ENCODE data around the gene FOXP3. TPM values are rescaled to one million over a fixed set of nuclear protein-coding genes. Genes with fewer than 3 reads are reported as not detected.

Gene FOXP3
- total RNA-seq, 1 donor from 2014 or later: not detected

DNA sequence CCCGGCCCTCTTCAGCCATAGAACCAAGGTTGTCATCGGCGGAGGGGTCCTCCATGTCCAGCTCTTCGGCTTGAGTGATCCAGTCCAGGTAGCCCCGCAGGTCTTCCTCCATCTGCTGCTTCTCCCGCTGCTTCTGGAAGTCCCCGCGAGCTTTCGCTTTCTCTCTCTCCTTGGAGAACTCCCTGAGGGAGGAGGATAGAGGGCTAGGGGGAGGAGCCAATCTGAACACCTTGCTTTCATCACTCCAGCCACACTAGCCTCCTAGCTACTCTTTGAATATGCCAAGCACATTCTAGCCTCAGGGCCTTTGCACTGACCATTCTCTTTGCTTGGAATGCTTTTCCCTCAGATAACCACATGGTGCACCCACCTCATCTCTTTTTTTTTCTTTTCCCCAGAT, 37.6 kb downstream of the FOXP3 start:
- H3K9me3 Mint-ChIP-seq: peaks cover 27% of the 10 kb centered on the region

DNA sequence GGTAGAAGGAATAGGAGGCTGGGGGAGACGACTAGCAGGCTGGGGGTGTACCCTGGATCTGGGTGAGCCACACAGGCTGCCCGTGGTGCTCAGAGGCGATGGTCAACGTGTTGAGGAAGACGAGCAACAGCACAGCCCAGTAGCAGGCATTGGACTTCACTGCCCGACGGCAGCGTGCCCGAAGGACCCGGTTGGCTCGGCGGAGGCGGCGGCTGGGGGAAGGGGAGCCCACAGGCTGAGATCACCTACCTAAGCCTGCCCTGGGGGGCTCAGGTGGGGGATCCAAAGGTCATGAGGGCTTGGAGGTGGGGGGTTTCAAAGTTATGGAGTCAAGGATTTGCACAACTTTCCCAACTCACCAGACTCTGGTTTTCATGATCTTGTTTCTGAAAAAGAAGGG, 38.7 kb downstream of the FOXP3 start:
- no peak for DNase-seq (ENCODE audit: low spot score)
- TF ChIP-seq, protein P1, sequence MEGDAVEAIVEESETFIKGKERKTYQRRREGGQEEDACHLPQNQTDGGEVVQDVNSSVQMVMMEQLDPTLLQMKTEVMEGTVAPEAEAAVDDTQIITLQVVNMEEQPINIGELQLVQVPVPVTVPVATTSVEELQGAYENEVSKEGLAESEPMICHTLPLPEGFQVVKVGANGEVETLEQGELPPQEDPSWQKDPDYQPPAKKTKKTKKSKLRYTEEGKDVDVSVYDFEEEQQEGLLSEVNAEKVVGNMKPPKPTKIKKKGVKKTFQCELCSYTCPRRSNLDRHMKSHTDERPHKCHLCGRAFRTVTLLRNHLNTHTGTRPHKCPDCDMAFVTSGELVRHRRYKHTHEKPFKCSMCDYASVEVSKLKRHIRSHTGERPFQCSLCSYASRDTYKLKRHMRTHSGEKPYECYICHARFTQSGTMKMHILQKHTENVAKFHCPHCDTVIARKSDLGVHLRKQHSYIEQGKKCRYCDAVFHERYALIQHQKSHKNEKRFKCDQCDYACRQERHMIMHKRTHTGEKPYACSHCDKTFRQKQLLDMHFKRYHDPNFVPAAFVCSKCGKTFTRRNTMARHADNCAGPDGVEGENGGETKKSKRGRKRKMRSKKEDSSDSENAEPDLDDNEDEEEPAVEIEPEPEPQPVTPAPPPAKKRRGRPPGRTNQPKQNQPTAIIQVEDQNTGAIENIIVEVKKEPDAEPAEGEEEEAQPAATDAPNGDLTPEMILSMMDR (IDR thresholded peaks at IDR 0.05): no peak
- TF ChIP-seq EZH2phosphoT487 (IDR thresholded peaks at IDR 0.05): no peak
- TF ChIP-seq EZH2 (IDR thresholded peaks at IDR 0.05): no peak
- Histone ChIP-seq H3K4me1 (no peaks in the 10 kb centered on the region), H4K20me1 (ENCODE audit: low read depth) (no peaks in the 10 kb centered on the region), H3K4me2 (no peak overlapping the region), H3K79me2 (ENCODE audit: low read depth) (no peaks in the 10 kb centered on the region), H3K9ac (no peak overlapping the region), H3K36me3 (no peaks in the 10 kb centered on the region), H2AFZ (replicated peaks) (no peak overlapping the region), H3K27ac (no peak overlapping the region), H3F3A (ENCODE audit: low read depth) (no peaks in the 10 kb centered on the region), H3K4me3 (no peak overlapping the region), H3K27me3 (no peaks in the 10 kb centered on the region), H3K9me3 (ENCODE audit: low read depth) (no peaks in the 10 kb centered on the region)
- Mint-ChIP-seq H3K9me3 (peaks cover 24% of the 10 kb centered on the region), H3K4me1 (no peaks in the 10 kb centered on the region), H3K27ac (no peak overlapping the region), H3K4me3 (no peak overlapping the region), H3K36me3 (no peaks in the 10 kb centered on the region), H3K27me3 (ENCODE audit: insufficient read depth, low read depth) (peaks cover 17% of the 10 kb centered on the region)

More for the DNA sequence above, 37.6 kb downstream of the FOXP3 start:
- no peak overlapping the region for H3K4me3 Mint-ChIP-seq
- Histone ChIP-seq H3K4me3 (no peak overlapping the region), H3K27me3 (no peaks in the 10 kb centered on the region), H2AFZ (replicated peaks) (no peak overlapping the region), H3K4me1 (no peaks in the 10 kb centered on the region), H3K79me2 (ENCODE audit: low read depth) (no peaks in the 10 kb centered on the region), H4K20me1 (ENCODE audit: low read depth) (no peaks in the 10 kb centered on the region), H3K9ac (no peak overlapping the region), H3K9me3 (ENCODE audit: low read depth) (no peaks in the 10 kb centered on the region), H3F3A (ENCODE audit: low read depth) (no peaks in the 10 kb centered on the region), H3K4me2 (no peak overlapping the region), H3K27ac (no peak overlapping the region), H3K36me3 (no peaks in the 10 kb centered on the region)
- H3K27me3 Mint-ChIP-seq (ENCODE audit: insufficient read depth, low read depth): peaks cover 18% of the 10 kb centered on the region
- no peaks in the 10 kb centered on the region for H3K36me3 Mint-ChIP-seq
- no peak overlapping the region for H3K27ac Mint-ChIP-seq
- no peaks in the 10 kb centered on the region for H3K4me1 Mint-ChIP-seq
- TF ChIP-seq EZH2phosphoT487 (IDR thresholded peaks at IDR 0.05): no peak
- TF ChIP-seq EZH2 (IDR thresholded peaks at IDR 0.05): no peak
- TF ChIP-seq, protein P1 (IDR thresholded peaks at IDR 0.05): no peak
- no peak for DNase-seq (ENCODE audit: low spot score)

DNA sequence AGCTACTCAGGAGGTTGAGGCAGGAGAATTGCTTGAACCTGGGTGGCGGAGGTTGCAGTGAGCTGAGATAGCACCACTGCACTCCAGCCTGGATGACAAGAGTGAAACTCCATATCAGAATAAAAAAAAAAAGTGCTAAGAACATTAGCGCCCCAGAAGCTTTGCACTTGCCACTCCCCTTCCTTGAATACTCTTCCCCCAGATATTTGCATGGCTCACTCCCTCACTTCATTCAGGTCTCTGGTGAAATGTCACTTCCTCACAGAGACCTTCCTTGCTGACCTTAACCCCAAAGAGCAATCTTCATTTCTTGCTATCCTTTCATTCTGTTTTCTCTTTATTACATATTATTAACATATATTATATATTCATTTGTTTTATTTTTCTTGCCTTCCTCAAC, 42.6 kb downstream of the FOXP3 start:
- Histone ChIP-seq H3K27ac (no peak overlapping the region), H3K36me3 (no peaks in the 10 kb centered on the region), H3K4me3 (no peak overlapping the region), H3K79me2 (ENCODE audit: low read depth) (no peaks in the 10 kb centered on the region), H2AFZ (replicated peaks) (no peak overlapping the region), H3K9ac (no peak overlapping the region), H3K27me3 (no peaks in the 10 kb centered on the region), H3K4me1 (no peaks in the 10 kb centered on the region), H3F3A (ENCODE audit: low read depth) (no peaks in the 10 kb centered on the region), H3K4me2 (no peak overlapping the region), H4K20me1 (ENCODE audit: low read depth) (no peaks in the 10 kb centered on the region), H3K9me3 (ENCODE audit: low read depth) (no peaks in the 10 kb centered on the region)
- TF ChIP-seq EZH2phosphoT487 (IDR thresholded peaks at IDR 0.05): no peak
- no peak for TF ChIP-seq EZH2 (IDR thresholded peaks at IDR 0.05)
- TF ChIP-seq, protein P1 (IDR thresholded peaks at IDR 0.05): no peak
- no peak for DNase-seq (ENCODE audit: low spot score)
- no peaks in the 10 kb centered on the region for H3K36me3 Mint-ChIP-seq
- no peaks in the 10 kb centered on the region for H3K4me1 Mint-ChIP-seq
- H3K9me3 Mint-ChIP-seq: peaks cover 32% of the 10 kb centered on the region
- H3K27ac Mint-ChIP-seq: no peak overlapping the region
- H3K4me3 Mint-ChIP-seq: no peak overlapping the region
- H3K27me3 Mint-ChIP-seq (ENCODE audit: insufficient read depth, low read depth): peaks cover 23% of the 10 kb centered on the region

All from neural progenitor cell (in vitro differentiated cells).